ENCODE measurements around the gene FBXL13. TPM values are rescaled to one million over a fixed set of nuclear protein-coding genes. Genes with fewer than 3 reads are reported as not detected.

Gene FBXL13
- total and polyA plus RNA-seq, 2 experiments from 2014 or later = 1.2 to 2.5 TPM

GRCh38 chr7:102988088-102988487 lies 86.5 kb downstream of the FBXL13 start:
- Mint-ChIP-seq H3K4me3 (no peak overlapping the region), H3K4me1 (no peaks in the 10 kb centered on the region), H3K27ac (no peak overlapping the region), H3K36me3 (ENCODE audit: low read depth) (no peaks in the 10 kb centered on the region), H3K27me3 (ENCODE audit: insufficient read depth, low read depth, poor library complexity) (peaks cover 2% of the 10 kb centered on the region), H3K9me3 (no peaks in the 10 kb centered on the region)
- no peaks in the 10 kb centered on the region for H3F3A ChIP-seq (replicated peaks; ENCODE audit: low read depth)
- H4K20me1 ChIP-seq (replicated peaks; ENCODE audit: insufficient read depth) = no peaks in the 10 kb centered on the region
- TF ChIP-seq ZNF331 (CRISPR knock-in tag; IDR thresholded peaks at IDR 0.05; ENCODE audit: low read depth) (no peak), ZNF462 (CRISPR knock-in tag; IDR thresholded peaks at IDR 0.05) (no peak)
- 0 out of 2 replicates have a peak, but pooled peaks cover 7% of the 10 kb centered on the region for H3K9me2 ChIP-seq (ENCODE audit: insufficient read depth)
- H3K79me2 ChIP-seq (replicated peaks; ENCODE audit: insufficient read depth) = no peaks in the 10 kb centered on the region
- no peak overlapping the region for H2AFZ ChIP-seq
- no peak overlapping the region for H3K27ac ChIP-seq (ENCODE audit: low read depth)
- no peak overlapping the region for H3K4me3 ChIP-seq
- DNase-seq (ENCODE audit: low spot score) (no peak), ATAC-seq (no peak)
- no peaks in the 10 kb centered on the region for H3K27me3 ChIP-seq (ENCODE audit: insufficient read depth)
- no peaks in the 10 kb centered on the region for H3K4me1 ChIP-seq (ENCODE audit: insufficient read depth)
- H3K36me3 ChIP-seq (ENCODE audit: insufficient read depth) = no peaks in the 10 kb centered on the region
- no peak overlapping the region for H3K4me2 ChIP-seq

DNA sequence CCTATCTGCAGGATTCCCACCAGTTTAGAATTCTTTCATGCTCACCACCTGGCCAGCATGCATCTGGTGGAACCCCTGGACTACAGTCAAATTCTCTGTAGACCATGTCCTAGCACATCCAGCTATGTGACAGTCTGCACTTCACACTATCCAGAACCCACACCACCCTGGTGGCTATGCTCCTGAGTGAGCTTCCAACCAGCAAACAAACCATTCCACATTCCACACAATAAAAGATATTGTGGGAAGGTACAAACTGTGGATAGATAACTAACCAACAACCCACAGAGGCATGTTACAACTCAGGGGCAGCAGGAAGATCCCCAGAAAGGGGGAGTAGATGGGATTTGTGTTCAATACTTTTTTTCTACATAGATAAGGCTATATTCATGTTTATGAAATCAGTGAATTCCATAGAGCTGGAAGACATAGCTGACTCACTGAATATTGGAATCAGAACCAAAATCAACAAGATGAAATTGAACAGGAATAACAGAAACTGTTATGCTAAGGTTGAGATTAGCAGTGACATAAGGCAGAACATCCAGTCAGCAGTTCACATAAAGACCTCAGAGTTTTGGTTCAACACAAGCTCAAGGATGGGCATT lies 89.3 kb downstream of the FBXL13 start:
- peaks cover 2% of the 10 kb centered on the region for H3K27me3 Mint-ChIP-seq (ENCODE audit: insufficient read depth, low read depth, poor library complexity)
- Histone ChIP-seq H3K4me2 (no peak overlapping the region), H3K4me1 (ENCODE audit: insufficient read depth) (no peaks in the 10 kb centered on the region), H3K4me3 (no peak overlapping the region), H4K20me1 (replicated peaks; ENCODE audit: insufficient read depth) (no peaks in the 10 kb centered on the region), H3K9me2 (ENCODE audit: insufficient read depth) (0 out of 2 replicates have a peak, but pooled peaks cover under 1% of the 10 kb centered on the region), H2AFZ (no peak overlapping the region), H3K36me3 (ENCODE audit: insufficient read depth) (no peaks in the 10 kb centered on the region), H3K79me2 (replicated peaks; ENCODE audit: insufficient read depth) (no peaks in the 10 kb centered on the region), H3K27me3 (ENCODE audit: insufficient read depth) (no peaks in the 10 kb centered on the region), H3K27ac (ENCODE audit: low read depth) (no peak overlapping the region), H3F3A (replicated peaks; ENCODE audit: low read depth) (no peaks in the 10 kb centered on the region)
- no peak overlapping the region for H3K27ac Mint-ChIP-seq
- H3K4me3 Mint-ChIP-seq = no peak overlapping the region
- ATAC-seq = no peak
- DNase-seq (ENCODE audit: low spot score) = no peak
- H3K9me3 Mint-ChIP-seq = no peaks in the 10 kb centered on the region
- no peaks in the 10 kb centered on the region for H3K36me3 Mint-ChIP-seq (ENCODE audit: low read depth)
- H3K4me1 Mint-ChIP-seq = no peaks in the 10 kb centered on the region
- TF ChIP-seq, protein P1, sequence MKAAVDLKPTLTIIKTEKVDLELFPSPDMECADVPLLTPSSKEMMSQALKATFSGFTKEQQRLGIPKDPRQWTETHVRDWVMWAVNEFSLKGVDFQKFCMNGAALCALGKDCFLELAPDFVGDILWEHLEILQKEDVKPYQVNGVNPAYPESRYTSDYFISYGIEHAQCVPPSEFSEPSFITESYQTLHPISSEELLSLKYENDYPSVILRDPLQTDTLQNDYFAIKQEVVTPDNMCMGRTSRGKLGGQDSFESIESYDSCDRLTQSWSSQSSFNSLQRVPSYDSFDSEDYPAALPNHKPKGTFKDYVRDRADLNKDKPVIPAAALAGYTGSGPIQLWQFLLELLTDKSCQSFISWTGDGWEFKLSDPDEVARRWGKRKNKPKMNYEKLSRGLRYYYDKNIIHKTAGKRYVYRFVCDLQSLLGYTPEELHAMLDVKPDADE (IDR thresholded peaks at IDR 0.05) = no peak
- TF ChIP-seq ZNF331 (CRISPR knock-in tag; IDR thresholded peaks at IDR 0.05; ENCODE audit: low read depth) = no peak
- TF ChIP-seq ZNF114 (CRISPR knock-in tag; IDR thresholded peaks at IDR 0.05) = no peak
- TF ChIP-seq NANOG (IDR thresholded peaks at IDR 0.05; ENCODE audit: borderline replicate concordance) = no peak
- no peak for TF ChIP-seq REST (IDR thresholded peaks at IDR 0.05; ENCODE audit: unreplicated experiment)
- no peak for TF ChIP-seq CTCF (conservative IDR thresholded peaks at IDR 0.05; ENCODE audit: low read depth in 2 of 2)

All from GM23338 (cell line).